A673 (cell line): ENCODE results near the gene ZNF81. TPM values are rescaled to one million over a fixed set of nuclear protein-coding genes. Genes with fewer than 3 reads are reported as not detected.
"Not testable (repeated sequence)": the region's sequence is repeated elsewhere in the genome, so short reads cannot be mapped to it uniquely, and the experiment has no call there.

ENCODE experiments used
- BruUV-seq: library from RNA; stranded (reverse); fragments of 400-500 nt; replicated peaks from 2 replicates; lab custom pipeline; 2021; lab: Mats Ljungman, UMichigan
- CTCF ChIA-PET: fragments of 300-600 bp; sonication (Branson Sonifier 250); formaldehyde crosslinking; loops from one replicate; lab custom pipeline; 2022; ENCODE audit warnings: antibody characterized with exemption; lab: Charles Lee
- POLR2A ChIA-PET: fragments of 300-600 bp; sonication (Branson Sonifier 250); formaldehyde crosslinking; loops from one replicate; lab custom pipeline; 2022; ENCODE audit warnings: antibody characterized with exemption; ENCODE audit not compliant: low non-redundant PET; lab: Charles Lee
- DNase-seq: peaks from one replicate; pipeline ENCODE4 v3.0.0-alpha.2; 2015; ENCODE audit warnings: low spot score
- H3K27ac ChIP-seq: fragments of 200-600 bp; sonication (generic); 2 replicates; pipeline ENCODE4 v1.5.1; 2016; ENCODE audit warnings: mixed run types, low read depth, mild to moderate bottlenecking, mixed read lengths, antibody characterized with exemption, low read length; ENCODE audit not compliant: poor library complexity, severe bottlenecking
- H3K27me3 ChIP-seq: fragments of 200-600 bp; sonication (generic); replicated peaks from 2 replicates; pipeline ENCODE4 v1.6.1; 2017; ENCODE audit warnings: mixed run types, low read depth, mild to moderate bottlenecking, mixed read lengths, antibody characterized with exemption, low read length; ENCODE audit not compliant: insufficient read depth, poor library complexity
- H3K36me3 ChIP-seq: fragments of 200-600 bp; sonication (generic); 2 replicates; pipeline ENCODE4 v1.6.1; 2016; ENCODE audit warnings: mixed run types, mild to moderate bottlenecking, mixed read lengths, antibody characterized with exemption, low read length; ENCODE audit not compliant: insufficient read depth, poor library complexity, severe bottlenecking
- H3K4me1 ChIP-seq: fragments of 200-600 bp; sonication (generic); 2 replicates; pipeline ENCODE4 v1.6.1; 2017; ENCODE audit warnings: mixed run types, mild to moderate bottlenecking, mixed read lengths, antibody characterized with exemption, low read length; ENCODE audit not compliant: insufficient read depth, poor library complexity, severe bottlenecking
- H3K4me3 ChIP-seq: fragments of 200-600 bp; sonication (generic); 2 replicates; pipeline ENCODE4 v1.5.1; 2016; ENCODE audit warnings: low read depth, mixed run types, mild to moderate bottlenecking, mixed read lengths, low read length; ENCODE audit not compliant: poor library complexity, severe bottlenecking
- H3K9me3 ChIP-seq: fragments of 200-600 bp; sonication (generic); 2 replicates; pipeline ENCODE4 v1.6.1; 2016; ENCODE audit warnings: mixed run types, low read depth, mild to moderate bottlenecking, mixed read lengths, antibody characterized with exemption, low read length; ENCODE audit not compliant: poor library complexity, severe bottlenecking
- CTCF ChIP-seq: fragments of 300-800, 200-600 bp; sonication (generic); conservative IDR thresholded peaks from 2 replicates; pipeline ENCODE4 v1.5.1; 2017; ENCODE audit warnings: low read depth, mild to moderate bottlenecking, antibody characterized with exemption, low read length, moderate library complexity, mixed read lengths
- EZH2 ChIP-seq: fragments of 200-600 bp; sonication (generic); IDR thresholded peaks from 2 replicates; pipeline ENCODE4 v1.6.1; 2017; ENCODE audit warnings: borderline replicate concordance, low read depth, mild to moderate bottlenecking, mixed read lengths, antibody characterized with exemption, low read length; ENCODE audit not compliant: poor library complexity, severe bottlenecking
- intact Hi-C: fragments of 100-400 bp; cut with micrococcal nuclease; formaldehyde crosslinking; loops from one replicate; pipeline ENCODE4 v1.10.0; 2022; ENCODE audit not compliant: unreplicated experiment
- total RNA-seq: library from RNA; stranded (reverse); gene quantifications from 2 replicates; pipeline ENCODE4 v1.2.3, GENCODE V29; 2021

ZNF81 gene
- total RNA-seq, 1 experiment from 2014 or later: 11.2 TPM

- no TSS peak for BruUV-seq
- Histone ChIP-seq H3K36me3 (no peaks in the 10 kb centered on the region), H3K4me1 (no peaks in the 10 kb centered on the region), H3K9me3 (peaks cover 7% of the 10 kb centered on the region), H3K4me3 (no peak overlapping the region), H3K27me3 (no peaks in the 10 kb centered on the region), H3K27ac (no peak overlapping the region)
- ChIA-PET CTCF (no interaction called here), POLR2A (no interaction called here)
- TF ChIP-seq EZH2 (no peak), CTCF (no peak)
- intact Hi-C loops: no loop called here
- DNase-seq: no peak
Measured at GRCh38 chrX:47956016-47956415, 119.3 kb downstream of the ZNF81 start.

GRCh38 chrX:47958206-47958605, 121.5 kb downstream of the ZNF81 start:
- intact Hi-C loops, BruUV-seq, CTCF ChIA-PET: not testable (repeated sequence)

GRCh38 chrX:47958761-47959342, 122.2 kb downstream of the ZNF81 start:
- no peaks in the 10 kb centered on the region for H3K36me3 ChIP-seq
- peak; percentile 42; the same call in 1 of the 2 replicates for TF ChIP-seq CTCF
- no peak for TF ChIP-seq EZH2
- H3K4me1 ChIP-seq: no peaks in the 10 kb centered on the region
- DNase-seq: peak; percentile 24
- no peak overlapping the region for H3K4me3 ChIP-seq
- CTCF ChIA-PET: interaction anchor here (0.6 kb wide), 1 partner anchor 131 kb away, joined by 3 read pairs; no protein-coding TSS in a partner anchor
- no peak overlapping the region for H3K27ac ChIP-seq
- H3K27me3 ChIP-seq: no peaks in the 10 kb centered on the region
- intact Hi-C loops: no loop called here
- H3K9me3 ChIP-seq: no peaks in the 10 kb centered on the region
- no TSS peak for BruUV-seq
- POLR2A ChIA-PET: no interaction called here

More at GRCh38 chrX:47958206-47958605, 121.5 kb downstream of the ZNF81 start:
- H3K27me3 ChIP-seq, DNase-seq, H3K27ac ChIP-seq, H3K4me1 ChIP-seq, H3K4me3 ChIP-seq, H3K9me3 ChIP-seq, POLR2A ChIA-PET, H3K36me3 ChIP-seq: not testable (repeated sequence)

- no peak overlapping the region for H3K27ac ChIP-seq
- no peaks in the 10 kb centered on the region for H3K27me3 ChIP-seq
- TF ChIP-seq EZH2: no peak
- TF ChIP-seq CTCF: no peak
- H3K4me3 ChIP-seq: no peak overlapping the region
- no peaks in the 10 kb centered on the region for H3K36me3 ChIP-seq
- no TSS peak for BruUV-seq
- H3K4me1 ChIP-seq: no peaks in the 10 kb centered on the region
- H3K9me3 ChIP-seq: peaks cover 6% of the 10 kb centered on the region
- POLR2A ChIA-PET: no interaction called here
- intact Hi-C loops: no loop called here
- CTCF ChIA-PET: no interaction called here
- DNase-seq: no peak
Measured at GRCh38 chrX:47960406-47960805, 123.7 kb downstream of the ZNF81 start.

- H3K9me3 ChIP-seq, H3K27ac ChIP-seq, H3K36me3 ChIP-seq, CTCF ChIA-PET, BruUV-seq, H3K27me3 ChIP-seq, DNase-seq, H3K4me3 ChIP-seq, H3K4me1 ChIP-seq, intact Hi-C loops, POLR2A ChIA-PET: not testable (repeated sequence)
Measured at GRCh38 chrX:47961830-47962229, 125.1 kb downstream of the ZNF81 start.
